Endometrium (tissue), 2 donors: ENCODE measurements around the gene STRN3.
"Not testable (repeated sequence)": the region's sequence is repeated elsewhere in the genome, so short reads cannot be mapped to it uniquely, and the experiment has no call there.

Experiments
- FAIRE-seq: peaks from 2 replicates; lab custom pipeline; 2012; peaks lifted over from hg19 to GRCh38; lab: Jason Lieb, UNC
- donor health status: control.
- donor health status: control.

Gene STRN3

DNA sequence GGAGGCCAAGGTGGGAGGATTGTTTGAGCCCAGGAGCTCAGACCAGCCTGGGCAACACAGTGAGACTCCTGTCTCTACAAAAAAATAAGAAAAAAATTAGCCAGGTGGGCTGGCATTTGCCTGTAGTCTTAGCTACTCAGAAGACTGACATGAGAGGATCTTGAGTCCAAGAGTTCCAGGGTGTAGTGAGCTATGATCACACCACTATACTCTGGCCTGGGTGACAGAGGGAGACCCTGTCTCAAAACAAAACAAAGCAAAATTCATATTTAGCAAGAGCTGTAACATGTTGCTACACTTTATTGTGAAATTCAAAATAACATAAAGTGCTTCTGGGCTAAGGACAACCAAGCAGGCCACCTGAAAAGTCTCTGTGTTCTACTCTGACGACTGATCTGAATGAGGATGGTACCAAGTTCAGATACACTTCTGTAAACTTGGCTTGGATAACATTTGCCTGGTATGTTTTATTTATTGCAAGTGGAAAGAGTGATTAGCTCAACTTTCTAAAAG, 11.6 kb upstream of the STRN3 start:
- no peak for FAIRE-seq

DNA sequence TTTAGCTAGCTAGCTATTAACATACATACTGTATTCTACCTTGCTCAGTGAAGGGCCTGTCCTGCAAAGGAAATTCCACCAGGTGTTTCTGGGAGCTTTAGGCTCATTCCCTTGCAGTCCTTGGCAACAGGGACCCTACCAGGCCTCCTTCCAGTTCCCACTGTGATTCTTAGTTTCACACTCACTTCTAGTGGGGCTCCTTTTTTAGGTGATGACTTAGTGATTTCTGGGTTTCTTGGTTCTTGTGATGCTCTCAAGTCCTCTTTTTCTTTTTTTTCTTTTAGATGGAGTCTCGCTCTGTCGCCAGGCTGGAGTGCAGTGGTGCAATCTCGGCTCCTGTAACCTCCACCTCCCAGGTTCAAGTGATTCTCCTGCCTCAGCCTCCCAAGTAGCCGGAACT, 10.4 kb upstream of the STRN3 start:
- FAIRE-seq, result no peak

- no peak for FAIRE-seq
Measured at GRCh38 chr14:31030469-31030868, 4.3 kb upstream of the STRN3 start.

DNA sequence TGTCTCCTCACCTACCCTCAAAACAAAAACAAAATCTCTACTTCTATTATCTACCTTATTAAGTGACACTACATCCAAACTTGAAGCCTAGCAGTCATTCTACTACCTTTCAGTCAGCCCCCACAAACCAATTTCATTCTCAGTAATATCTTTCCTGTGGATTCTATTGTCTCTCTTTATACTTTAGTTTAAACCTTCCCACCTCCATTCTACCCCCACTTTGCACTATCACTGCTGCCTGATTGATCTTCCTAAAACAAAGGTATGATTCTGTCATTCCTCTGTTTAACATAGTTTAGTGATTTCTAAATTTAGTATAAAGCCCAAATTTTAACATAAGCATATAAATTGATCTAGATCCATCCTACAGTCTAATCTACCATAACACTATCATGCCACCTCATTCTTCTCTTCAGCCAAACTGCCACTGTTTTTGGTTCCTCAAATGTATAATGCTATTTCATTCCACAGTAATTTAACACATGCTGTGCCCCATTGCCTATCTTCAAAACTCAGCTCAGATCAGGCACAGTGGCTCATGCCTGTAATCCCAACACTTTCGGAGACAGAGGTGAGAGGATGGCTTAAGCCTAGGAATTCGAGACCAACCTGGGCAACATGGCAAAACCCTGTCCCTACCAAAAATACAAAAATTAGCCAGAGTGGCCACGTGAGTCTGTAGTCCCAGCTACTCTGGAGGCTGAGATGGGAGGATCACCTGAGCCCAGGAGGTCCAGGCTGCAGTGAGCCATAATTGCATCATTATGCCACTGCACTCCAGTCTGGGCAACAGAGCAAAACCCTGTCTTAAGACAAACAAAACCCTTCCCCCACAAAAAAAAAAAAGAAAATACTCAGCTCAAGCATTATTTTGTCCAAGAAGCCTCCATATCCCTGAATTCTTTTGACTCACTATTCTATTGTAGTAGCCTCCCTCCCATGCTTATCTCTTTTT, 3.1 kb upstream of the STRN3 start:
- no peak for FAIRE-seq

- no peak for FAIRE-seq
Measured at GRCh38 chr14:31027847-31028246, 1.7 kb upstream of the STRN3 start.

- no peak for FAIRE-seq
Measured at GRCh38 chr14:31026450-31027235, 464 bp upstream of the STRN3 start.

GRCh38 chr14:31025367-31026076, 657 bp downstream of the STRN3 start, which contains the start of gene AP4S1:
TSS of gene AP4S1 (plus strand) at chr14:31025649. CDS start at chr14:31066197, 40,548 bp downstream.
- no peak for FAIRE-seq

- FAIRE-seq, result no peak
Measured at GRCh38 chr14:31024577-31025366, 1.4 kb downstream of the STRN3 start.

GRCh38 chr14:31024010-31024480, 2.1 kb downstream of the STRN3 start:
- FAIRE-seq, result no peak

DNA sequence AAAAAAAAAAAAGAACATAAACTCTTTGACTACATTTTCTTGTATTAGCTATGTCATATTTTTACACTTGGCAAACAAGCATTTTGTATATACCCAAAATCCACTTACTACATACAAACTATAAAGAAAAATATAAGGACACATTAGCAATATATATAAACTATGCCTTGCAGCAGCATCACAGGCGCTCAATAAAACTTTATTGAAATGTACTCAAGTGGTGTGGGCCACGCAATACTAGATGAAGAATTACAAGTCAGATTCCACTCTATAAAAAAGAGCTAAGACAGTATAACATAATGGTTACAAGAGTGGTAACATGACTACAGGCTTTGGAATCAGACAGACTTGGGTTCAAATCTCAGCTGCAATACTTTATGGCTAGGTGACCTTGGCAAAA, 3.8 kb downstream of the STRN3 start:
- FAIRE-seq, result no peak

GRCh38 chr14:31021576-31021949, 4.6 kb downstream of the STRN3 start:
- FAIRE-seq, result no peak

- no peak for FAIRE-seq
Measured at GRCh38 chr14:31020834-31021575, 5.2 kb downstream of the STRN3 start.

- no peak for FAIRE-seq
Measured at GRCh38 chr14:31018057-31018645, 8.0 kb downstream of the STRN3 start.

DNA sequence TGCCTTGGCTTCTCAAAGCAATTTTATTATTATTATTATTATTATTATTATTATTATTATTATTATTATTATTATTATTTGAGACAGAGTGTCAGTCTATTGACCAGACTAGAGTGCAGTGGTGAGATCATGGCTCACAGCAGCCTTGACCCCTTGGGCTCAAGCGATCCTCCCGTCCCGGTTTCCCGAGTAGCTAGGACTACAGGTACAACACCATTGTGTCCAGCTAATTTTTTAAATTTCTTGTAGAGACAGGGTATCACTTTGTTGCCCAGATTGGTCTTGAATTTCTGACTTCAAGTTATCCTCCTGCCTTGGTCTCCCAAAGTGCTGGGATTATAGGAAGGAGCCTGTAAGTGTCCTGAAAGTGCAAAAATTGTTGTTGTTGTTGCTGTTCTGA, 12.3 kb downstream of the STRN3 start:
- no peak for FAIRE-seq

DNA sequence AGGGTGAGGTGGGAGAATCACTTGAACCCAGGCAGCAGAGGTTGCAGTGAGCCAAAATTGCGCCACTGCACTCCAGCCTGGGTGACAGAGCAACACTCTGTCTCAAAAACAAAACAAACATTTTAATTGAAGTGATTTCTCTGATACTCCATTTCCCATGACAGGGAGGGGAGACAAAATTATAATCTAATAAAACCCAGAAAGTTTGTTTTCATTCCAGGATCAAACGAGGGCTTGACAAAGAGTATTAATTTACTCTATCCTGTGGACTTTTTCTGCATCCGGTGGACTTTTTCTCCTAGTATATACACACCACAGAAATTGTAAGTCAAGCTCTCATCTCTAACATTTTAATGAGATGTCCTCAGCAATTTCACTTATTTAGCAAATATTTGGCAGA, 15.2 kb downstream of the STRN3 start:
- FAIRE-seq, result no peak

DNA sequence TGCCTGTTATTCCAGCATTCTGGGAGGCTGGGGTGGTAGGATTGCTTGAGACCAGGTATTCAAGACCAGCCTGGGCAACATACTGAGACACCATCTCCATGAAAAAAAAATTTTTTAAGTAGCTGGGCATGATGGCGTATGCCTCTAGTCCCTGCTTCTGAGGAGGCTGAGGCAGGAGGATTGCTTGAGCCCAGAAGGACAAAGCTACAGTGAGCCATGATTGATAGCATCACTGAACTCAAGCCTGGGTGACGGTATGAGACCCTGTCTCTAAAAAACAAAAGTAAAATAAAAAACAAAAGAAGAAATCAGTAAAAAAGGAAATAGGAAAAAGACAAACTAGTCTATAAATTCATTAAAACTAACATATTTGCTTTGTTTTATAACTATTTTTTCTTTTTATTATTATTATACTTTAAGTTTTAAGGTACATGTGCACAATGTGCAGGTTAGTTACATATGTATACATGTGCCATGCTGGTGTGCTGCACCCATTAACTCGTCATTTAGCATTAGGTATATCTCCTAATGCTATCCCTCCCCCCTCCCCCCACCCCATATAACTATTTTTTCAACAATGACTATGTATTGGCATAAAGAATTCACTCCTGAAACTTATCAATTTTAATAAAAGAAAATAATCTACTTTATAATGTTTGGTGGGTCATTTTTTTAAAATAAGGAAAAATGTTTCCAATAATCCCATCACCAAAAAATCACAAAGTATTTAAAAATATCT, 16.2 kb downstream of the STRN3 start:
- no peak for FAIRE-seq

- no peak for FAIRE-seq
Measured at GRCh38 chr14:31006703-31007102, 19.5 kb downstream of the STRN3 start.

DNA sequence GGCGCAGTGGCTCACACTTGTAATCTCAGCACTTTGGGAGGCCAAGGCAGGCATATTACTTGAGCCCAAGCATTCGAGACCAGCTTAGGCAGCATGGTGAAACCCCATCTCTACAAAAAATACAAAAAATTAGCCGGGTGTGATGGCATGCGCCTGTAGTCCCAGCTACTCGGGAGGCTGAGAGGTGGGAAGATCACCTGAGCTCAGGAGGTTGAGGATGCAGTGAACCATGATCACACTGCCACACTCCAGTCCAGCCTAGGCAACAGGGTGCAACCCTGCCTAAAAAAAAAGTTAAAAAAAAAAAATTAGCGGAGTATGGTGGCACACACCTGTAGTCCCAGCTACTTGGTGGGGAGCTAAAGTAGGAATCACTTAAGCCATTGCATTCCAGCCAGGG, 22.2 kb downstream of the STRN3 start:
- not testable (repeated sequence) for FAIRE-seq

DNA sequence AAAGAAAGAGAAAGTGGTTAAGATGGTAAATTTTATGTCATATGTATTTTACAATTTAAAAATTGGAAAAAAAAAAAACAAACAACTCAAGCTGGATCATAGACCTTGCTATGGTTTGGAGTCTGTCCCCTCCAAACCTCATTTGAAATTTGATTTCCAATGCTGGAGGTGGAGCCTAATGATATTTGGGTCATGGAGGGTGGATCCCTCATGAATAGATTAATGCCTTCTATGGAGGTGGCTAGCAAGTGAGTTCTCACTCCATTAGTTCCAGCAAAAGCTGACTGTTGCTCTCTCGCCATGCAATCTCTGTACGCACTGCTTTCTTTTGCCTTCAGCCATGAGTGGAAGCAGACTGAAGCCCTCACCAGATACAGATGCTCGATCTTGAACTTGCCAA, 22.9 kb downstream of the STRN3 start:
- no peak for FAIRE-seq

DNA sequence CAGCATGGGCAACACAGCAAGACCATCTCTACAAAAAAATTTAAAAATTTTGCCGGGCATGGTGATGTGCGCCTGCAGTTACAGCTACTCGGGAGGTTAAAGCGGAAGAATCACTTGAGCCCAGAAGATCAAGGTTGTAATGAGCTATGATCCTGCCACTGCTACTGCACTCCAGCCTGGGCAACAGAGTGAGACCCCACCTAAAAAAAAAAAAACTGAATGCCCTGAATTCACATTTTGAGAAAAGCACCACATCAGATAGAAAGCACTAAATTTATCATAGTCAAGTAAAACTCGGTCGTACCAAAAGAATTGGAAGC, 24.9 kb downstream of the STRN3 start:
- FAIRE-seq, result no peak
